HG03175 (cell line): Measurements from ENCODE around the gene HAUS7.
"Not testable (repeated sequence)": the region's sequence is repeated elsewhere in the genome, so short reads cannot be mapped to it uniquely, and the experiment has no call there.

Source experiments
- ATAC-seq: cut with Tn5 transposase; IDR thresholded peaks from one replicate; pipeline ENCODE4 v1.9.1; 2021; ENCODE audit warnings: mild to moderate bottlenecking, moderate library complexity; ENCODE audit not compliant: unreplicated experiment

HAUS7 gene

DNA sequence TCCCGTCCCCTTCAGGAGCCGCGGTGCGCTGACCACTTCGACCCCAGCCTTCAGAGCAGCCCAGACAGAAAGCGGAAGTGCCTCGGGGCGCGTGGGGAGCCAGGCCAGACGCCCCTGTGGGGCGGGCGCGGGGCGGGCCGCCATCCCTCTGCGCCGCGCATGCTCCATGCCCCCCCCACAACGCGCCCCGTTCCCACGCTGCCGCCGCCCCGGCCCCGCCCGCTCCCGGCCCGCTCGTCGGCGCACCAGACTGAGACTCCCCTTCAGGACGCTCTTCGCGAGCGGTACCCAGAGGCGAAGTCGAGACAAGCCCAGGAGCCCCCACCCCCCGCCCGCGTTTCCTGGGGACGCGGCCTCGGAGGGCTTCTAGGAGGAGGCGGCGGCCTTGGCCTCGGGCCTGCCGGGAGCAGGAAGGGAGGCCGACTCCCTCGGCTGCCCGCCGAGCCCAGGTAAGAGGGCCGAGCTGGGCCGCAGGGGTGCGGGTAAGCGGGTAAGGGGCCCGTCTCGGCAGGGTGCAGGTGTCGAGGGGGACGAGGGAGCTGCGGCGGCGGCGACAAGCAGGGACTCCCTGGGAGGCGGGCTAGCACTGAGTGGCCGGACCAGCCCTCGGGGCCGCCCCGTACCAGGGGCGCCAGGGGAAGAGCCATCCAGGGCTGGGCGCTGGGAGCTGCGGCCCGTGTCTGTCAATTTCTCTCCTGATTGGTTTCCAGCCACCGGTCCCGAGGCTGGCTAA is 59.0 kb downstream of the HAUS7 start, which contains the start of gene ZFP92:
ZFP92 (plus strand) TSS at position 218 of the 733 bp plus-strand sequence. CDS start 6,851 bp downstream, outside the sequence.
- ATAC-seq, result peak; percentile 69

DNA sequence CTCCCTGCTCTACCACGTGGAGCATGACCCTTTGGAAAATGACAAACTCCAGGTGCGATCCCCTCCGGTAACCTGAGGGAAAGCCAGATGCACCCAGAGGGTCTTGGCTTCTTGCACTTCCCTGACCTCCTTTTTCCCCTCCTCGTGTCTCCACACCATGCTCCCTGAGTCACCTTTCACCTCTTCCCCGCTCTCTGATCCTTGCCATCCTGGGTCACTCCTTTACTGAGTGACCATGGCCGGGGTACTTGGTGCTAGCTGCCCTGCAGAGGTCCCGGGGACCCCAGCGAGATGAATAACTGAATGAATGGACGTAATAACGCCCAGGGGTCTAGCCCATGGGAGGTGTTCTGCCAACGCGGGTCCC is 59.5 kb downstream of the HAUS7 start:
- no peak for ATAC-seq

DNA sequence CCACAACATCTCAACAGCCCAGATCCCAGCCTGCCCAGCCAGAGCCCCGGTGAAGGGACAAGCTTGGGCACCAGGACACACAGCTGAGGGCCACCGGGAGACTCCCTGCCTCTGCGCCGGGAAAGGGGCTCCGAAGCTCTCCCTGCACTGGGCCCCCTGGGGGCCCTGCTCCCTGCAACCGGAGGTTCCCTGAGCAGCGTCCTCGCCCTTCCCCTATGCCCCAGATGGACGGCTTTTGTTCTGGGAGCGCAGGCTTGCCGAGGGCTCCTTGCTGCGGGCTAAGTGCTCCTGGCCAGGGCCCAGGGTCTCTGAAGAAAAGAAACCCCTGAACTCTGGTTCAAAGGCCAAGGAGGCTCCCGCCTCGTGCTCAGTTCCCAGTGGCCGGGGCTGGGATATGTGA is 60.0 kb downstream of the HAUS7 start:
- no peak for ATAC-seq

DNA sequence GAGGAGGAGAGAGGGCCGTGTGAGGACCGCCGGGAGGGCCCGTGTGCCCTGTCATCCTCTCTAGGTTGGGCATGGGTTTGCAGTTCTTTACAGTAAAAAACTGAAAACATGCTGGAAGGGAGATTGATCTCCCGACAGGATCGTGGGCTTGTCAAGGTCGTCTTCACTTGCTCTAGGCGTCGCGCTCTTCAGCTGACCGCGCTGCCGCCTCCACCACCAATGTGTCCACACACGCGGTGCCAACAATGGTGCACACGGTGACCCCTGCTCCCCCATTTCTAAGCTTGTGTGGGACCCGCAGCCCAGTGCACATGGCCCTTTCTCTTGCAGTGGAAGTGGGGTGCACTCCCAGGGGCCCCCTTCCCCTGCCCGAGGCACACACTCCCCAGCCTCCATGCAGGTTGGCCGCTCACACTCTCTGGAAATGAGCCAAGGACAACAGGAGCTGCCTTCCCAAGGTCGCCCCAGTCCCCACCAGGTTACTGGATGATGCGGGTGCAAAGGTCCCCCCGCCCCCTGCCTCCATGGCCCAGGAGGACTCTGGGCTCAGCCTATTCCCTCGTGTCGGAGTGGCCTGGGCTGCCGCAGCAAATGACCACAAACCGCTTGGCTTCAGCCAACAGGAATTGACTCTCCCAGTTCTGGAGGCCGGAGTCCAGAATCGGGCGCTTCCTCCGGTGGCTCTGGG is 60.8 kb downstream of the HAUS7 start:
- no peak for ATAC-seq

DNA sequence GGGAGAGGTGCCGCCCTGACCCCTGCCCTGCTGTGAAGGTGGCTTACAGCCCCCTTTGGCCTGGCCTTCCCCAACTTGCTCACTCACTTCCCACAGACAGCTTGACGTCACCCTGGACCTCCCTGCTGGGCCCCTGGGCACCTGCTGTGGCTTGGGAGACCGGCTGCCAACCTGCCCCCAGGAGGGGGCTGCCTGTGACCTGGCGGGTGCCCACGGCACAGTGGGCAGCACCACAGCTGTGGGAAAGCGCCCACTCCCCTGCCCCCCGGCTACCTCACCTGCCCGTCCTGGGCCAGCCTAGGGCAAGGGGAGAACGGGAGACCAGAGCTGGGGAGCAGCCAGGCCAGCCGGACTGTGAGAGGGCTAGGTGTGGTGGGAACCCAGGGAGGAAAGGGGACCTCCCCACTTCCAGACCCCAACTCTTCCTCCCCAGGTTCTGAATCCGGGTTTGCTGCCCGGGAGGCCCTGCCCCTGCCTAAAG is 61.5 kb downstream of the HAUS7 start:
- no peak for ATAC-seq

DNA sequence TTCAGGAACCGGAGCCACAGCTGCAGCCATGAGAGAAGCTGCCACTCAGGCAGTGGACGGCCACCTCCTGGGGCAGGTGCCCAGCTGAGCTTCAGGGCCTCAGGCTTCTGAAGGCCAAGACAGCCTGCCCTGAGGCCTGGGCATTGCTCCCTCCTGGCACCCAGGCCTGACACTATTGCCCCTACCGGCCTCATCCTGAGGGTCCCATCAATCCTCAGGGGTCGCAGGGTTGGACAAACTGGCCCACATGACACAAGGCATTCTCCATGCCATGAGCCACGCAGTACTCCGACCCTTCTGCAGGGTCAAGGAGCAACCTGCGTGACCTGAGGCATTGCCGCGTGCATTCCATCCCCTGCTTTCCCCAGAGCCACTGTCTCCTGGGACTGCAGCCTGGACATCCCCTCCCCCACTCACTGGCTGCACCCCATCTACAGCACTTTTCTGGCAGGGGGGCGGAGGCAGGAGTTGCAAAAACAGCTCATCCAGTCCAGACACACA is 62.1 kb downstream of the HAUS7 start:
- no peak for ATAC-seq

DNA sequence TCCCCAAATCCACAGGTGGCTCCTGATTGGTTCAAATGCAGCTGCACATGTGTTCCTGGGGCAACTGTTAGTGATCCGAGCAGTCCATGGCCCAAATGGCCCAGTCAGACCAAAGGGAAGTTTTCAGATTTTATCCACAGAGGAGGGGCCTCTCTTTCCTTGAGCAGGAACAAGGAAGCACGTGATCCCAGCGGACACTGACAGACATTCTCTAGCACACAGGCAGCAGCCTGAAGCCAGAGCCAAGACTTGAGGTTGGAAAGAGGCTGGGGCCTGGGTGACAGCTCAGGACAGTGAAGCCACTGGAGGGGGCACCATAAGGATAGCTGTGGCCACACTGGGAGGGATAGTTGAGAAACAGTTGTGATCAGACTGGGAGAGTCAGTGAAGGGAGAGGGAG is 62.6 kb downstream of the HAUS7 start:
- no peak for ATAC-seq

DNA sequence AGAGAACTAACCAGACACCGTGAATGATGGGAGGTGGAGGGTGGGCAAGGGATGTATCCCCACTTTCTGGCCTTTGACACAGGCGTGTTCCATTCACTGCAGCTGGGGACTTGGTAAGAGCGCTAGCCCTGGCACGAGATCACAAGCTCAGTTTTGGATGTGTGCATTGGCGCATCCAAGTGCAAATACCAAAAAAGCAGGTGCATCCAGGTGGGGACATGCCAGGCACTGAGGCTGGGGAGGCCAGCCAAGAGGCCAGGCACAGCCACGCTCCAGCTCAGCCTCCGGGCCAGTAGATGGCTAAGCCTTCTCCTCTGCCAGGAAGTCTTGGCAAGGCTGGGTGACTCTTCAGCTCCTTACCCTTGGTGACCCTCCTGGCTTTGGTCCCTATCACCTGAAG is 63.5 kb downstream of the HAUS7 start:
- ATAC-seq, result no peak

DNA sequence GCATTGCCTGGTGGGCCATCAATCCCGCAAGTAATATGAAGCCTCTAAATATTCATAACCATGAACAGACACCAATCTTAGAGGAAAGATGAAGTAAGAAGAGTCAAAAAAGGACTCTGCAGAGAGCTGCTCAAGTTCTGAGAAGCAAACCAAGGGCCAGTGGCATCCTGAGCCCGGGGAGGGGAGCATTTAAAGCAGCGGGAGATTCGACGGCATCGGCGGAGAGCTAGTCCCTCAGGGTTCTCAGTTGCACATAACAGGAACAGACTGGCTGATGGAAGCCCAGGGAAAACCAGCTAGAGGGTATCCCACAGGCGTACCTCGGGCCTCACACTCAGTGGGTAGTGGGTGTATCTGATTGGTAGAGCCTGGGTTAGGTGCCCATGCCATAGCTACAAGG is 64.4 kb downstream of the HAUS7 start:
- no peak for ATAC-seq

DNA sequence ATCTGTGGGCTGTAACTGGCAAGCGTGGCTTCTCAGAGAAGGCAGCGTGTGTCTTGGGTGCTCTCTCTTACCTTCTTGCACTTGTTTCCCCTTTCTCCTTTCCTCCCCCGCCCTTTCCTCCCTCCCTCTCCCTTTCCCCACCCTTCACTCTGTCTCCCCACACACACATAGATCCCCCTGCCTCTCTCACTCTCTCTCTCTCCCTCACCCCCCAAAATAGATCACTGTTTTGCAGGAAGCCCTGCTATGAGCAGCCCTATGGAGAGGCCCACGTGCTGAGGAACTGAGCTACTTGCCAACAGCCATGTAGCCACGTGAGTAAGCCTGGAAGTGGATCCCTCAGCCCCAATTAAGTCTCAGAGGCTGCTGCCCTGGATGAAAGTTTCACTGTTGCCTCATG is 65.0 kb downstream of the HAUS7 start:
- ATAC-seq, result no peak

DNA sequence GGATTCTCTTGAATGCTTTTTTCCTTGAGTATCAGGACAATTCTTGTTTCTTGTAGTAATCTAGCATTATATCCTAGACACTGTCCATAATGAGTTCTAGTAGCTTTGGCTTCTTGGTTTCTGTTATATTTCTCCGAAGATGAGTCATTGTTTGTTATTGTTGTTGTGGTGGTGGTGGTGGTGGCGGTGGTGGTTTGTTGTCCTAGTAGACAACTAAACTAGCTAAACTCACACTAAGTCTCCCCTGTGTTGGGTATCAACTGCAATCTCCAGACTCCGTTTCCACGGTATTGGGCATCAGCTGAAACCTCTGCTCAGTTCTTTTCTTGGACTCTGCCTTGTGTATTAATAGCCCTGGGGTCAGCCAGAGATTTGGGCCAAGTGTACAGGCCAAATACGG is 66.0 kb downstream of the HAUS7 start:
- ATAC-seq, result not testable (repeated sequence)

DNA sequence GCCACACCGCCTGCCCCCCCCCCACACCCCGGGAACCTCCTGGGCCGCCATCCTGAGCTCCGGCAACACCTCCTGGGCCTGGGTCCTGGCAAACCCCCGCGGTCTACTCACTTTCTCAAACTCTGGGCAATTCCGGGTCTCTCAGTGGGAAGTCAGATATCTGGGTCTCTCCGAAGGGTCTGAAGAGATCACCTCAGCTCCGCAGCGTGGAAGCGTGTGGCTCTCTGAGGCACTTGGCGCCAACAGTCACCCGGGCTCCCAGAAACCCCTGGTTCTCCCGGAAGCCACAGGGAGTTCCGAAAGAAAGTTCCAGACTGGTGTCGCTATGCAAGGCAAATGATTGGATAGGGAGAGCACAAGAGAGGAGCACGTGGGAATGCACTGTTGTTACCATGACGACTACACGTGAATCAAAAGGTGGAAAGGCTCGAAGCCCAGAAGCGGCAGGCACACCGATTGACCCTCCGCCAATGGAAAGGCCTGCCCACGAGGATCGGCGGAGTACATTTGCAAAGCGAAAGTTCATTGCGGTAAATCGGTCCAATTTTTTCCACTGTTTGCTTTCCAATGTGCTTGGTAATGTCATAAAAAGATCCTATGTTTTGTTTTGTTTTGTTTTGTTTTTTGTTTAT is 69.1 kb downstream of the HAUS7 start, which contains the start of gene PNMA6E:
PNMA6E (minus strand) TSS at position 218 of the 632 bp plus-strand sequence. CDS start 2,501 bp downstream, outside the sequence.
- ATAC-seq, result no peak

DNA sequence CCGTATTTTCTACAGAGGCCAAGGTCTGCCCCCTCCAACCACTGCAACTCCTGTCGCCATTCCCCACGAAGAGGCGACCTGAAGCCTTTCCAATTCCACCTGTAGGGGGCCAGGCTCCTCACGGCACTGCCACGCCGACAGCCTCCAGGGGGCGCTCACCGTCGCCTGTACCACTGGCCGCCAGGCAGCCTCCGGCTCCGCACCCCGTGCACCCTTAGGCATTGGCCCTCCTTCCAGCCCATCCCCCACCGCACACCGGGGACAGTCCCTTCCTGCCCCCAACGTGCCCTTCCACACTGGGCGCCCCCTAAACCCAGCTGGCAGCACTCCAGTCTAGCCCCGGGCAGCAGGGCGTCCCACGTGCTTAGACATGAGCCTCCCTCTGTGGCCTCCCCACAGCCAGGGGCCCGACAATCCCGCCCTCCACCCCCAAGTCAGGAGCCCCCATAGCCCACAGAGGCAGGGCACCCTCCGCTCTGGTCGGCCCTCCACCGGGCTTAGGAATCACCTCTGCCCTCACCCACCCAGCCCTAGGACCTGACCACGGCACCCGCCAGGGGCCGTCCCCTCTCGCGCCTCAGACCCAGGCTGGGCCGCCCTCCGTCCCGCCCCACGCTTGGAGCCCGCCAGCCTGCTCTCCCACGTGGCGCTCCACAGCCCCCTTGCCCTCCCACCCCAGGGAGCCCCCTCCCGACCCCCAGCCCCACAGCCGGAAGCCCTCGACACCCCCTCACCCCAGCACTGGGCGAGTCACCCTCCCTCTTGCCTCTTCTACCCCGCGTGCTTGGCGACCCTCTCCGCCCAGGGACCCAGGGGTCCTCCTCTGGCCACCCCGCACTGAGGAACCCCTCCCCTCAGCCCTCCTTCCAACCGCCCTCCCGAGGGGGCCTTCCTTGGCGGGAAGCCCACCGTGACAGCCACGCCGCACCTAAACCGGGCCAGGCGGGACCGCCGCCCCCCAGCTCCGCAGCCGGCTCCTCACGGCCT is 69.9 kb downstream of the HAUS7 start:
- peak; percentile 66 for ATAC-seq

DNA sequence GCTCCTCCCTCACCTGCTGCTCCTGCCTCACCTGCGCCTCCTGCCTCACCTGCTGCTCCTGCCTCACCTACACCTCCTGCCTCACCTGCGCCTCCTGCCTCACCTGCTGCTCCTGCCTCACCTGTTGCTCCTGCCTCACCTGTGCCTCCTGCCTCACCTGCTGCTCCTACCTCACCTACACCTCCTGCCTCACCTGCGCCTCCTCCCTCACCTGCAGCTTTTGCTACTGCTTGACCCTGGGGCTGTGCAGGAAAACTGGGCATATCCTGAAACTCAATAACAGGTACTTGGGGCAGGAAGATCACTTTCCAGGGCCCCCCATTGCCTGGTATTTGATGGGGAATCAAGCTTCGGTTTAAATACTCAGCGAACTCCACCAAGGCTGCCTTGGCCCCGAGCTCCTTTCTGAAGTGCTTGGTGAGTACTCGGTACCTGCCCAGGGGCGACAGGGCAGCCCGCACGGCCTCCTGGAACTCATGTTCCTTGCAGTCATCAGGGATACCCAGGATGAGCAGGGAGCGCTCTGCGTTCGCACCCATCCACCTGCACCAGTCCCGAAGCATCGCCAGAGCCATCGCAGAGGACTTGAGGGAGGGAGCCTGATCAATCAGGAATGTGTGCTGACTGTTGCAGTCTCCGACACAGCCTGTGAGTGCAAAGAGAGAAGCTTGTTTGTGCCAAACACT is 72.0 kb downstream of the HAUS7 start:
- ATAC-seq, result no peak
